K562 (cell line): ENCODE data around the gene PPP1R9A. TPM values are rescaled to one million over a fixed set of nuclear protein-coding genes. Genes with fewer than 3 reads are reported as not detected.

Source experiments
- ATAC-seq: fragments of 200-7000 bp; cut with Tn5 transposase; 3 replicates; pipeline ENCODE4 v1.9.1; 2020; ENCODE audit warnings: moderate library complexity
- BruUV-seq: library from RNA; stranded (reverse); fragments of 400-500 nt; replicated peaks from 2 replicates; lab custom pipeline; 2021; lab: Mats Ljungman, UMichigan
- CTCF ChIA-PET: fragments of 300-600 bp; formaldehyde crosslinking; extraction: SDS; loops from one replicate; lab custom pipeline; 2021; ENCODE audit warnings: low intra/inter-chr PET ratio; lab: Yijun Ruan, JAX
- POLR2A ChIA-PET: fragments of 300-600, 350-650 bp; sonication (Branson Sonifier 250); formaldehyde crosslinking; extraction: SDS; loops from one replicate; lab custom pipeline; 2021; ENCODE audit warnings: antibody characterized with exemption, inconsistent platforms; lab: Yijun Ruan, JAX
- DNase-seq, 4 experiments: peaks; one replicate each; pipeline versions ENCODE4 v3.0.0 to v3.0.0-alpha.2; 2011 to 2018; ENCODE audit warnings: low spot score in 3 of 4, mixed read lengths in 3 of 4; ENCODE audit errors: extremely low read depth in 1 of 4
- FAIRE-seq: peaks from 2 replicates; lab custom pipeline; 2011; peaks lifted over from hg19 to GRCh38; lab: Jason Lieb, UNC
- H2AFZ ChIP-seq: 2 replicates; pipeline ENCODE4 v1.6.0; 2011; ENCODE audit warnings: low read depth, low read length, control low read depth, inconsistent platforms
- H3K27ac ChIP-seq: fragments of 200-600 bp; 3 replicates; pipeline ENCODE4 v1.8.0; 2011; ENCODE audit warnings: low read depth, mild to moderate bottlenecking, control low read depth, inconsistent platforms, low read length, moderate library complexity, mixed read lengths; ENCODE audit errors: extremely low read depth
- H3K27me3 ChIP-seq, 2 experiments: fragments of 300-600 bp in 1 of 2; 2 replicates in 1 of 2; 3 replicates in 1 of 2; pipeline versions ENCODE4 v1.6.0 to v1.8.0; 2011; ENCODE audit warnings: inconsistent platforms in 2 of 2, low read length in 2 of 2, mild to moderate bottlenecking in 1 of 2, mixed read lengths in 1 of 2, moderate library complexity in 1 of 2; ENCODE audit not compliant: control insufficient read depth in 2 of 2, insufficient read depth in 2 of 2
- H3K36me3 ChIP-seq: fragments of 300-600 bp; 3 replicates; pipeline ENCODE4 v1.8.0; 2011; ENCODE audit warnings: mild to moderate bottlenecking, low read length, inconsistent platforms; ENCODE audit not compliant: control insufficient read depth, insufficient read depth
- H3K4me1 ChIP-seq, 2 experiments: fragments of 200-600 bp in 1 of 2; replicated peaks in 1 of 2; 2 replicates in 1 of 2; 3 replicates in 1 of 2; pipeline versions ENCODE4 v1.5.1 to v1.8.0; 2011; ENCODE audit warnings: inconsistent platforms in 2 of 2, low read length in 2 of 2, mild to moderate bottlenecking in 1 of 2, mixed read lengths in 1 of 2, moderate library complexity in 1 of 2; ENCODE audit not compliant: control insufficient read depth in 2 of 2, insufficient read depth in 2 of 2
- H3K4me2 ChIP-seq: 2 replicates; pipeline ENCODE4 v1.6.1; 2011; ENCODE audit warnings: low read length, control low read depth, inconsistent platforms, mixed read lengths; ENCODE audit not compliant: insufficient read depth
- H3K4me3 ChIP-seq: fragments of 200-600 bp; sonication (generic), shearing (Covaris generic); 2 replicates; pipeline ENCODE4 v1.5.1; 2016; ENCODE audit warnings: control low read depth, inconsistent platforms
- H3K79me2 ChIP-seq: fragments of 200-600 bp; 3 replicates; pipeline ENCODE4 v1.8.0; 2011; ENCODE audit warnings: low read length, inconsistent platforms; ENCODE audit not compliant: control insufficient read depth, insufficient read depth
- H3K9ac ChIP-seq, 2 experiments: 2 replicates each; pipeline versions ENCODE4 v1.6.0 to v1.6.1; 2011; ENCODE audit warnings: low read depth in 2 of 2, low read length in 2 of 2, control low read depth in 1 of 2, inconsistent platforms in 1 of 2, mild to moderate bottlenecking in 1 of 2, mixed read lengths in 1 of 2; ENCODE audit not compliant: insufficient read depth in 1 of 2
- H3K9me1 ChIP-seq: one replicate; pipeline ENCODE4 v1.6.0; 2011; ENCODE audit warnings: inconsistent platforms, mild to moderate bottlenecking, low read length, moderate library complexity; ENCODE audit not compliant: control insufficient read depth, insufficient read depth
- H3K9me3 ChIP-seq: replicated peaks from 2 replicates; pipeline ENCODE4 v1.5.1; 2011; ENCODE audit warnings: low read depth, low read length, inconsistent platforms; ENCODE audit not compliant: control insufficient read depth, insufficient read depth
- H4K20me1 ChIP-seq: replicated peaks from 2 replicates; pipeline ENCODE4 v1.6.1; 2011; ENCODE audit warnings: low read length, inconsistent platforms, mixed read lengths; ENCODE audit not compliant: control insufficient read depth, insufficient read depth
- ARID2 ChIP-seq: fragments of 450-650 bp; IDR thresholded peaks from 2 replicates; pipeline ENCODE4 v1.6.1; 2017; ENCODE audit warnings: antibody characterized with exemption, mild to moderate bottlenecking
- CC2D1A ChIP-seq: fragments of 450-650 bp; IDR thresholded peaks from 2 replicates; pipeline ENCODE4 v1.6.1; 2017; ENCODE audit warnings: mild to moderate bottlenecking
- NEUROD1 ChIP-seq: fragments of 150-350 bp; IDR thresholded peaks from 2 replicates; pipeline ENCODE4 v1.6.1; 2014; ENCODE audit warnings: borderline replicate concordance, low read length, low read depth; ENCODE audit not compliant: partially characterized antibody
- XRCC3 ChIP-seq: fragments of 450-650 bp; IDR thresholded peaks from 2 replicates; pipeline ENCODE4 v1.6.1; 2017; ENCODE audit warnings: mild to moderate bottlenecking, moderate library complexity
- ZNF785 ChIP-seq: fragments of 250-450 bp; sonication (Bioruptor Pico); IDR thresholded peaks from 2 replicates; pipeline ENCODE4 v1.4.0; 2020; ENCODE audit warnings: mild to moderate bottlenecking
- WGBS: fragments of 100-300 bp; shearing (Covaris generic); methylation state at CpG from one replicate; pipeline ENCODE4 v1.1.6; 2016; ENCODE audit warnings: low coverage, mixed read lengths; ENCODE audit not compliant: insufficient coverage; ENCODE audit errors: missing lambda C conversion rate; 5-methylcytosine and 5-hydroxymethylcytosine counted together
- in situ Hi-C: fragments of 300-500 bp; cut with MboI; formaldehyde crosslinking; loops from 4 replicates; pipeline ENCODE4 v1.15.0; 2018; ENCODE audit warnings: inconsistent platforms, mixed read lengths
- intact Hi-C: fragments of 100-400 bp; cut with micrococcal nuclease; formaldehyde crosslinking; loops from 2 replicates; pipeline ENCODE4 v1.14.2; 2022
- polyA plus RNA-seq, 8 experiments: library from polyadenylated mRNA; depleted of rRNA in 4 of 8; stranded (reverse) in 5 of 8; unstranded in 3 of 8; fragments of >200 nt; fragmentation: Nextera tagmentation in 2 of 8; fragmentation: Illumina TruSeq in 1 of 8; extraction: Ambion mirVana in 2 of 8; extraction: Trizol in 1 of 8; gene quantifications; 2 replicates each; pipeline versions ENCODE4 v1.2.1 to v1.2.3, GENCODE V29; 2011 to 2014; ENCODE audit warnings: inconsistent platforms in 1 of 8, missing spikeins in 1 of 8
- total RNA-seq, 7 experiments: library from RNA; depleted of rRNA in 6 of 7; stranded (reverse); fragments of >200 nt in 6 of 7; fragmentation: Illumina TruSeq in 2 of 7; extraction: Trizol in 2 of 7; gene quantifications; 2 replicates each; pipeline versions ENCODE4 v1.2.1 to v1.2.3, GENCODE V29; 2011 to 2021; ENCODE audit warnings: low replicate concordance in 1 of 7
- TF ChIP-seq, protein P1 (sequence below): fragments of 450-650 bp; IDR thresholded peaks from 2 replicates; pipeline ENCODE4 v1.6.1; 2016; ENCODE audit warnings: antibody characterized with exemption
- TF ChIP-seq, protein P2 (sequence below): sonication (generic); formaldehyde crosslinking; IDR thresholded peaks from 2 replicates; pipeline ENCODE4 v1.8.1; 2023; ENCODE audit warnings: missing genetic modification reagents, mild to moderate bottlenecking, borderline replicate concordance
- TF ChIP-seq, protein P3 (sequence below): IDR thresholded peaks from 3 replicates; pipeline ENCODE4 v1.6.1; 2011; ENCODE audit warnings: borderline replicate concordance, mild to moderate bottlenecking; ENCODE audit not compliant: insufficient read length, insufficient read depth

The PPP1R9A gene
- total and polyA plus RNA-seq, 9 of the 15 experiments (the other 6 are each of a cell fraction or from before 2014, with no cell fraction given) = 0.24 TPM; not detected in 8

DNA sequence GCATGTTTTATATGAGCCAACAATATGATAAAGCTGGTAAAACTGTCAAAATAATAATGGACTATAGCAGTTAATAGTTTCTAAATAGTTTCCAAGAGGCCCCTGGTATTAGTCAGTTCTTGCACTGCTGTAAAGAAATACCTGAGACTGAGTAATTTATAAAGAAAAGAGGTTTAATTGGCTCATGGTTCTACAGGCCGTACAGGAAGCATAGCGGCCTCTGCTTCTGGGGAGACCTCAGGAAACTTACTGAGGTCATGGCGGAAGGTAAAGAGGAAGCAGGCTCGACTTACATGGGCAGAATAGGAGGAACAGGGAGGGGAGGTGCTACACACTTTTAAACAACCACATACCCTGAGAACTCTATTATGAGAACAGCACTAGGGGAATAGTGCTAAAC is 104.6 kb downstream of the PPP1R9A start (continued):
- TF ChIP-seq CC2D1A (no peak), ZNF785 (CRISPR knock-in tag) (no peak)
- TF ChIP-seq, all 486 proteins: peak for 0

DNA sequence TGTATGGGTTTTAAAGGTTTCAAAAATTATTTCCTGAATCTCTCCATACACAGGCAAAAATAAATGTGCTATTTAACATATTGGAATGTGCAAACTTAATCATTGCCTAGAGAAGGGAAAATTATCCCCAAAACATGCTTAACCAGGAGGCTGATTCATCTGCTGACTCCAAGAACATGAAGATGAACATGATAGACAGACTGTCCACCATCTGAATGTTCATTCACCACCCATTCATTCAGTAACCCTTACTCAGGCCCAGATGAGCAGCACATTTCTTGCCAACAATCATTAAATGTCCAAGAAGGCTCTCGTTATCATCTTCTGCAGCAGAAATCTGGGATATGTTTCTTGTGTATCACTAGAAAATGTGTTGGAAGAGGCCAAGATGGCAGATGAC is 110.6 kb downstream of the PPP1R9A start:
- H3K4me3 ChIP-seq = no peak overlapping the region
- H3K27ac ChIP-seq = no peak overlapping the region
- no peaks in the 10 kb centered on the region for H4K20me1 ChIP-seq
- no peak for DNase-seq
- H3K79me2 ChIP-seq = no peaks in the 10 kb centered on the region
- 0% methylated on average over 1 of the region's 1 CpG for WGBS
- FAIRE-seq = no peak
- CTCF ChIA-PET = no interaction called here
- no peaks in the 10 kb centered on the region for H3K36me3 ChIP-seq
- TF ChIP-seq, protein P1, sequence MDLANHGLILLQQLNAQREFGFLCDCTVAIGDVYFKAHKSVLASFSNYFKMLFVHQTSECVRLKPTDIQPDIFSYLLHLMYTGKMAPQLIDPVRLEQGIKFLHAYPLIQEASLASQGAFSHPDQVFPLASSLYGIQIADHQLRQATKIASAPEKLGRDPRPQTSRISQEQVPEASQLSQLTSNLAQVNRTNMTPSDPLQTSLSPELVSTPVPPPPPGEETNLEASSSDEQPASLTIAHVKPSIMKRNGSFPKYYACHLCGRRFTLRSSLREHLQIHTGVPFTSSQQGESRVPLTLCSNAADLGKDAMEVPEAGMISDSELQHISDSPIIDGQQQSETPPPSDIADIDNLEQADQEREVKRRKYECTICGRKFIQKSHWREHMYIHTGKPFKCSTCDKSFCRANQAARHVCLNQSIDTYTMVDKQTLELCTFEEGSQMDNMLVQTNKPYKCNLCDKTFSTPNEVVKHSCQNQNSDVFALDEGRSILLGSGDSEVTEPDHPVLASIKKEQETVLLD = no peak
- TF ChIP-seq, protein P2, sequence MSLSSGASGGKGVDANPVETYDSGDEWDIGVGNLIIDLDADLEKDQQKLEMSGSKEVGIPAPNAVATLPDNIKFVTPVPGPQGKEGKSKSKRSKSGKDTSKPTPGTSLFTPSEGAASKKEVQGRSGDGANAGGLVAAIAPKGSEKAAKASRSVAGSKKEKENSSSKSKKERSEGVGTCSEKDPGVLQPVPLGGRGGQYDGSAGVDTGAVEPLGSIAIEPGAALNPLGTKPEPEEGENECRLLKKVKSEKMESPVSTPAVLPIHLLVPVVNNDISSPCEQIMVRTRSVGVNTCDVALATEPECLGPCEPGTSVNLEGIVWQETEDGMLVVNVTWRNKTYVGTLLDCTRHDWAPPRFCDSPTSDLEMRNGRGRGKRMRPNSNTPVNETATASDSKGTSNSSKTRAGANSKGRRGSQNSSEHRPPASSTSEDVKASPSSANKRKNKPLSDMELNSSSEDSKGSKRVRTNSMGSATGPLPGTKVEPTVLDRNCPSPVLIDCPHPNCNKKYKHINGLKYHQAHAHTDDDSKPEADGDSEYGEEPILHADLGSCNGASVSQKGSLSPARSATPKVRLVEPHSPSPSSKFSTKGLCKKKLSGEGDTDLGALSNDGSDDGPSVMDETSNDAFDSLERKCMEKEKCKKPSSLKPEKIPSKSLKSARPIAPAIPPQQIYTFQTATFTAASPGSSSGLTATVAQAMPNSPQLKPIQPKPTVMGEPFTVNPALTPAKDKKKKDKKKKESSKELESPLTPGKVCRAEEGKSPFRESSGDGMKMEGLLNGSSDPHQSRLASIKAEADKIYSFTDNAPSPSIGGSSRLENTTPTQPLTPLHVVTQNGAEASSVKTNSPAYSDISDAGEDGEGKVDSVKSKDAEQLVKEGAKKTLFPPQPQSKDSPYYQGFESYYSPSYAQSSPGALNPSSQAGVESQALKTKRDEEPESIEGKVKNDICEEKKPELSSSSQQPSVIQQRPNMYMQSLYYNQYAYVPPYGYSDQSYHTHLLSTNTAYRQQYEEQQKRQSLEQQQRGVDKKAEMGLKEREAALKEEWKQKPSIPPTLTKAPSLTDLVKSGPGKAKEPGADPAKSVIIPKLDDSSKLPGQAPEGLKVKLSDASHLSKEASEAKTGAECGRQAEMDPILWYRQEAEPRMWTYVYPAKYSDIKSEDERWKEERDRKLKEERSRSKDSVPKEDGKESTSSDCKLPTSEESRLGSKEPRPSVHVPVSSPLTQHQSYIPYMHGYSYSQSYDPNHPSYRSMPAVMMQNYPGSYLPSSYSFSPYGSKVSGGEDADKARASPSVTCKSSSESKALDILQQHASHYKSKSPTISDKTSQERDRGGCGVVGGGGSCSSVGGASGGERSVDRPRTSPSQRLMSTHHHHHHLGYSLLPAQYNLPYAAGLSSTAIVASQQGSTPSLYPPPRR (CRISPR knock-in tag) = no peak
- no peak for TF ChIP-seq NEUROD1
- TF ChIP-seq XRCC3 = no peak
- TF ChIP-seq, protein P3, sequence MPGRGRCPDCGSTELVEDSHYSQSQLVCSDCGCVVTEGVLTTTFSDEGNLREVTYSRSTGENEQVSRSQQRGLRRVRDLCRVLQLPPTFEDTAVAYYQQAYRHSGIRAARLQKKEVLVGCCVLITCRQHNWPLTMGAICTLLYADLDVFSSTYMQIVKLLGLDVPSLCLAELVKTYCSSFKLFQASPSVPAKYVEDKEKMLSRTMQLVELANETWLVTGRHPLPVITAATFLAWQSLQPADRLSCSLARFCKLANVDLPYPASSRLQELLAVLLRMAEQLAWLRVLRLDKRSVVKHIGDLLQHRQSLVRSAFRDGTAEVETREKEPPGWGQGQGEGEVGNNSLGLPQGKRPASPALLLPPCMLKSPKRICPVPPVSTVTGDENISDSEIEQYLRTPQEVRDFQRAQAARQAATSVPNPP = no peak
- no peak for TF ChIP-seq ARID2
- in situ Hi-C loops = no loop called here
- H3K27me3 ChIP-seq = no peaks in the 10 kb centered on the region
- no peak for ATAC-seq
- H3K9ac ChIP-seq = no peak overlapping the region
- BruUV-seq = no TSS peak
- intact Hi-C loops = no loop called here
- no peak overlapping the region for H3K4me2 ChIP-seq
- no peaks in the 10 kb centered on the region for H3K4me1 ChIP-seq
- H3K9me1 ChIP-seq = no peaks in the 10 kb centered on the region
- no peak overlapping the region for H2AFZ ChIP-seq
- POLR2A ChIA-PET = no interaction called here
- no peaks in the 10 kb centered on the region for H3K9me3 ChIP-seq
